ENCODE measurements around the gene CXCL5.

Gene CXCL5

DNA sequence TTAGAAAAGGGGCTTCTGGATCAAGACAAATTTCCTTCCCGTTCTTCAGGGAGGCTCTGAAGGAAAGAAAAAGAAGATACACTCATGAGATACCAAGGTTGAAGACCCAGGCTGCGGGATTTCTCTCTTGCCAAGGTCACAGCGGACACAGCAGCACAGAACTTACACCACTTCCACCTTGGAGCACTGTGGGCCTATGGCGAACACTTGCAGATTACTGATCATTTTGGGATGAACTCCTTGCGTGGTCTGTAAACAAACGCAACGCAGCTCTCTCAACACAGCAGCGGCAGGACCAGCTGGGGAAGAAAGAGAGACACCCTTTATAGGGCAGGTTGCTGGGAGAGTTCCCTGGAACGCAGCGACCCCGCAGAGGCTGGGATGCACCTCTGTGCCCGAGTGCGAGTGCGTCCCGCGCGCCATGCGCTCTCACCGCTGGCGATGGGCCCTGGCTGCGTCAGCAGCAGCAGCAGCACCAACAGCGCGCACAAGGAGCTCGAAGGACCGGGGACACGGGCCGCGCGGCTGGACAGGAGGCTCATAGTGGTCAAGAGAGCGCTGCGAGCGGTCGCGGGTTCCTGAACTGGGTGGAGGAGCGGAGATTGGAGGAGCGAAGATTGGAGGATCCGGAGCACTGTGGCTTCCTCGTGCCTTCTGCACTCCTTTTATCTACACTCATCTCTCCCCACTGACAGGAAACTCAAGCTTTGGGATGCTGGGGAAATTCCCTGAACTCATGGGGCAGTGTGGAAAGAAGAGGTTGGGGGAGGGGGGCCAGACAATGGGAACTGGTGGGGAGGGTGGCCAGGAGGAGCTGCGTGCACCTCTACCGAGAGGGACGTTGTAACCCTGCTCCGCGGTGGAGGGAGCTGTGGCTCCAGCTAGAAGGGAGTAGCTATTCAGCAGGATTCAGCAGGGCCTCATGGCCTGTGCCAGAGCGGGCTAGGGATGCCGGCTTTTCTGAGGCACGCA is at the start of gene CXCL5:
CXCL5 (minus strand) TSS at position 638 of the 972 bp plus-strand sequence; CDS start at position 542, 96 bp downstream.
- TF ChIP-seq, protein P1, sequence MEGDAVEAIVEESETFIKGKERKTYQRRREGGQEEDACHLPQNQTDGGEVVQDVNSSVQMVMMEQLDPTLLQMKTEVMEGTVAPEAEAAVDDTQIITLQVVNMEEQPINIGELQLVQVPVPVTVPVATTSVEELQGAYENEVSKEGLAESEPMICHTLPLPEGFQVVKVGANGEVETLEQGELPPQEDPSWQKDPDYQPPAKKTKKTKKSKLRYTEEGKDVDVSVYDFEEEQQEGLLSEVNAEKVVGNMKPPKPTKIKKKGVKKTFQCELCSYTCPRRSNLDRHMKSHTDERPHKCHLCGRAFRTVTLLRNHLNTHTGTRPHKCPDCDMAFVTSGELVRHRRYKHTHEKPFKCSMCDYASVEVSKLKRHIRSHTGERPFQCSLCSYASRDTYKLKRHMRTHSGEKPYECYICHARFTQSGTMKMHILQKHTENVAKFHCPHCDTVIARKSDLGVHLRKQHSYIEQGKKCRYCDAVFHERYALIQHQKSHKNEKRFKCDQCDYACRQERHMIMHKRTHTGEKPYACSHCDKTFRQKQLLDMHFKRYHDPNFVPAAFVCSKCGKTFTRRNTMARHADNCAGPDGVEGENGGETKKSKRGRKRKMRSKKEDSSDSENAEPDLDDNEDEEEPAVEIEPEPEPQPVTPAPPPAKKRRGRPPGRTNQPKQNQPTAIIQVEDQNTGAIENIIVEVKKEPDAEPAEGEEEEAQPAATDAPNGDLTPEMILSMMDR (IDR thresholded peaks at IDR 0.05), result no peak

DNA sequence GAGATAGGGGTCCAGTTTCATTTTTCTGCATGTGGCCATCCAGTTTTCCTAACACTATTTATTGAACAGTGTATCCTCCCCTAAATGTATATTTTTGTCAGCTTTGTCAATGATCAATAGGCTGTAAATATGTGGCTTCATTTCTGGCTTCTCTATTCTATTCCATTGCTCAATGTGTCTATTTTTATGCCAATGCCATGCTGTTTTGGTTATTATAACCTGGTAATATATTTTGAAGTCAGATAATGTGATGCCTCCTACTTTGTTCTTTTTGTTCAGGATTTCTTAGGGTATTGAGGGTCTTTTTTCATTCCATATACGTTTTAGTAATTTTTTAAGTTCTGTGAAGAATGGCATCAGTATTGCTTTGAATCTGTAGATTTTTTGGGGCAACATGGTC is 48.7 kb upstream of the CXCL5 start:
- TF ChIP-seq, protein P1 (IDR thresholded peaks at IDR 0.05), result no peak

DNA sequence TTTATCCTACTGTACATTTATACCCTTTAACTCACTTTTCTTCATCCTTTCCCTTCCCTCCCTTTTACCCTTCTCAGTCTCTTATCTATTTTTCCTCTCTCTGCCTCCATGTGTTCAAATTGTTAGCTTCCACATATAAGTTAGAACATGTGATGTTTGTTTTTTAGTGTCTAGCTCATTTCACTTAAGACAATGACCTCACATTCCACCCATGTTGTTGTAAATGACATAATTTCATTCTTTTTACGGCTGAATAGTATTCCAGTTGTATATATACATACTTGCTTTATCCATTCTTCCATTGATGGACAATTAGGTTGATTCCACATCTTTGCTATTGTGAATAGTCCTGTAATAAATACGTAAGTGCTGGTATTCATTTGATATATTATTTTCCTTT is 47.3 kb upstream of the CXCL5 start:
- TF ChIP-seq, protein P1 (IDR thresholded peaks at IDR 0.05), result no peak

DNA sequence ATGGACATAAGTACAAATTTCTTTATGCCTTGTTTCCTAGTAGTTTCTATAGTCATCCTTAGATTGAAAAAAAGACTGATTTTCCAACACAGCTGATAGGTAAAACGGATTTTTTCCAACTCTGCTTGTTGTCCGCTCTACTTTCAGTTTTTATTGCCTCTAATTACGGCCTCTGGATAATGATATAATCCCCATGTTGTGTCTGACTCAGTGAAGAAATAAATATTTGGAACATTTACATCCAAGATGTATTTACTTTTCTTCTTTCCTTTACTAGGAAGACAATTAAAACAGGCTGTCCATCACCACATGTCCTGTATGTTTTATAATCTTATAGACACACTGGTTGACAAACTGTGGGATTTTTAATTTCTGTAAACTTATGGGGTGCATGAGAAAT is 46.8 kb upstream of the CXCL5 start:
- TF ChIP-seq, protein P1 (IDR thresholded peaks at IDR 0.05), result no peak

DNA sequence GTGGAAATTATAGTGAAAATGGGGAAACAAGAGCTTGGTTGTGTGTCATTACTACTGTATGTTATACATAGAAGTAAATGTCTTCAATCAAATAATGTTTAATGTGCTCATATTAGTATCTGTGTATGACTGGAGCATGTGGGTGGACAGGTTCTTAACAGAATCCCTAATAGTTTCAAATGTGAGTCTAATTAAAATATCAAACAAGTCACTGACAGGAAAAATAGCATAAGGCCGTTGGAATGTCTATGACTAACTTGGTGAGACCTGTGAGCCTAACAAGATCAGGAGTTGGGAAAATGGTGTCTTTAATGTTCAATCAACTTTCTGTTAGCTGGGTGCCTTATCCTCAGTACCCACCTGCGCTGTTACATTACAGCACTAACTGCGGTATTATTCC is 46.2 kb upstream of the CXCL5 start:
- TF ChIP-seq, protein P1 (IDR thresholded peaks at IDR 0.05), result no peak

DNA sequence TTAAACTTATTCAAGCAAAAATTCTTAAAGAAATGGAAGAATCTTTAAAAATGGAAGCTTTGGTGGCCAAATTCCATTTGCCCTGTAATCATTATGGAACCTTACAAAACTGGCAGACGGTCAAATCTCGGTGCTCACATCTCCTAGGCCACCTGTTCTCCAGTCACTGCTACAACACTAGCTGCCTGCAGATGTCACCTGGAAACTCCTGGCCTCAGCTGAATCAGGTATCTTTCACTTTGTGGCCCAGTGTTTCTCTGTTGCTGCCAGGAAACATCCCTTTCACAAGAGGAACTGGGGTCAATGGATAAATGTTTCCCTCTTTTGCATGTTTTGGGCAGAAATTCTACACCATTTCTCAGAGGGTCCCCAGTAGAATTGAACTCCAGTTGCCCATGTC is 44.2 kb upstream of the CXCL5 start:
- TF ChIP-seq, protein P1 (IDR thresholded peaks at IDR 0.05), result no peak

DNA sequence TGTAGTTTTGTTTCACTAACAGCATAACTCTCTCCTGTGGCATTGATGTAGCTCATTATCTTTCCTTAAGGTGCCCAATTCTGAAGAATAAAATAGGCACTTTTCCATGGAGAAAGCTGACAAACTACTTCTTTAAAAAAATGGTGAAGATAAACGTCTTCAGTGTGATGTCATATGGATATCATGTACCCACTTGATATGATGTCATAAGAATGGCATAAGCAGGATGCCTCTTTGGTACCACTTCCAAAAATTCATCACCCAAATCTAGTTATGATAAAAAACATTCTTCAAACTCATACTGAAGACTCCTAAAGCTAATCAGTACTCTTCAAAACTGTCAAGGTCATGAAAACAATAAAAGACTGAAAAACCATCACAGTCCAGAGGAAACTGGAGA is 42.9 kb upstream of the CXCL5 start:
- TF ChIP-seq, protein P1 (IDR thresholded peaks at IDR 0.05), result no peak
